Spleen (tissue), 11 donors: Measurements from ENCODE around the gene RFESD. TPM values are rescaled to one million over a fixed set of nuclear protein-coding genes. Genes with fewer than 3 reads are reported as not detected.

Source experiments
- DNase-seq: peaks from one replicate; pipeline ENCODE4 v3.0.0-alpha.2; 2020
- H3K27ac ChIP-seq, 8 donors: fragments of 200-600 bp; sonication (generic) in 7 of 8; 1 replicate in 4 of 8; 2 replicates in 4 of 8; pipeline versions ENCODE4 v1.5.0 to v1.8.0; 2016 to 2021; ENCODE audit warnings: inconsistent platforms in 4 of 8, mild to moderate bottlenecking in 4 of 8, moderate library complexity in 1 of 8
- H3K27me3 ChIP-seq, 7 donors: fragments of 200-600 bp; sonication (generic) in 6 of 7; replicated peaks in 1 of 7; 1 replicate in 4 of 7; 2 replicates in 3 of 7; pipeline versions ENCODE4 v1.5.0 to v1.8.0; 2016 to 2021; ENCODE audit warnings: inconsistent platforms in 3 of 7, mild to moderate bottlenecking in 1 of 7
- H3K36me3 ChIP-seq, 6 donors: fragments of 200-600 bp; sonication (generic) in 5 of 6; 1 replicate in 4 of 6; 2 replicates in 2 of 6; pipeline versions ENCODE4 v1.5.0 to v1.8.0; 2016 to 2021; ENCODE audit warnings: inconsistent platforms in 2 of 6
- H3K4me1 ChIP-seq, 6 donors: fragments of 200-600 bp; sonication (generic) in 5 of 6; 1 replicate in 3 of 6; 2 replicates in 3 of 6; pipeline versions ENCODE4 v1.5.0 to v1.8.0; 2016 to 2021; ENCODE audit warnings: inconsistent platforms in 3 of 6
- H3K4me3 ChIP-seq, 8 donors: fragments of 200-600 bp; sonication (generic) in 7 of 8; 1 replicate in 4 of 8; 2 replicates in 4 of 8; pipeline versions ENCODE4 v1.5.0 to v1.8.0; 2016 to 2021; ENCODE audit warnings: inconsistent platforms in 4 of 8, mild to moderate bottlenecking in 4 of 8, moderate library complexity in 2 of 8
- H3K9me3 ChIP-seq, 8 donors: fragments of 200-600 bp; sonication (generic) in 7 of 8; 1 replicate in 4 of 8; 2 replicates in 4 of 8; pipeline versions ENCODE4 v1.5.0 to v1.8.0; 2016 to 2021; ENCODE audit warnings: inconsistent platforms in 4 of 8
- POLR2A ChIP-seq, 3 donors: fragments of 450-650 bp; IDR thresholded peaks; one replicate each; pipeline ENCODE4 v1.5.1; 2017; ENCODE audit warnings: antibody characterized with exemption in 3 of 3, mild to moderate bottlenecking in 1 of 3
- POLR2AphosphoS5 ChIP-seq, 3 donors: sonication (generic); formaldehyde crosslinking; IDR thresholded peaks; one replicate each; pipeline ENCODE4 v1.5.1; 2017; ENCODE audit warnings: antibody characterized with exemption in 3 of 3
- WGBS, 5 donors: extraction: QIAGEN DNeasy Blood & Tissue Kit in 3 of 5; methylation state at CpG; one replicate each; pipeline versions ENCODE4 v1.1.5 to v1.1.7; 2013 to 2018; 5-methylcytosine and 5-hydroxymethylcytosine counted together
- intact Hi-C: fragments of 100-400 bp; cut with DNase I; formaldehyde crosslinking; loops from one replicate; pipeline ENCODE4 v1.15.0; 2023; ENCODE audit warnings: low total_unique reads
- polyA plus RNA-seq, 3 donors: library from polyadenylated mRNA; stranded (reverse); fragments of 200-250 nt; gene quantifications; one replicate each; pipeline ENCODE4 v1.2.1, GENCODE V29; 2013
- total RNA-seq, 7 donors: library from RNA; depleted of rRNA in 3 of 7; stranded (reverse); fragments of >200 nt in 3 of 7; fragmentation: NEBNext Ultra II Directional in 4 of 7; extraction: Animal tissue kit (Norgen Biotek cat#: 25700) in 4 of 7; gene quantifications; one replicate each; pipeline versions ENCODE4 v1.1.0 to v1.2.1, GENCODE V29; 2016 to 2021
- TF ChIP-seq, protein P1 (sequence below), 11 experiments: fragments of 200-600 bp in 7 of 11; fragments of 450-650 bp in 4 of 11; sonication (generic) in 4 of 11; IDR thresholded peaks in 8 of 11; conservative IDR thresholded peaks in 3 of 11; 1 replicate in 7 of 11; 2 replicates in 4 of 11; pipeline versions ENCODE4 v1.4.0 to v1.8.0; 2016 to 2021; ENCODE audit warnings: antibody characterized with exemption in 11 of 11, inconsistent platforms in 4 of 11, mild to moderate bottlenecking in 1 of 11
- donor health status: healthy with polysubstance abuse.
- donor health status: DM: no; HTN: no; CAD: no; lungs with moderate emphysema.
- donor health status: DM: no; HTN: no; CAD: no.
- donor health status: Bipolar disorder and iron deficiency.
- donor health status: healthy.
- donor health status: DM: no; HTN: no; CAD: no.
- donor health status: DM: yes; HTN: yes; CAD: no.

Gene RFESD
- total and polyA plus RNA-seq, 10 donors = 1.3 to 6.5 (median 3.5) TPM

DNA sequence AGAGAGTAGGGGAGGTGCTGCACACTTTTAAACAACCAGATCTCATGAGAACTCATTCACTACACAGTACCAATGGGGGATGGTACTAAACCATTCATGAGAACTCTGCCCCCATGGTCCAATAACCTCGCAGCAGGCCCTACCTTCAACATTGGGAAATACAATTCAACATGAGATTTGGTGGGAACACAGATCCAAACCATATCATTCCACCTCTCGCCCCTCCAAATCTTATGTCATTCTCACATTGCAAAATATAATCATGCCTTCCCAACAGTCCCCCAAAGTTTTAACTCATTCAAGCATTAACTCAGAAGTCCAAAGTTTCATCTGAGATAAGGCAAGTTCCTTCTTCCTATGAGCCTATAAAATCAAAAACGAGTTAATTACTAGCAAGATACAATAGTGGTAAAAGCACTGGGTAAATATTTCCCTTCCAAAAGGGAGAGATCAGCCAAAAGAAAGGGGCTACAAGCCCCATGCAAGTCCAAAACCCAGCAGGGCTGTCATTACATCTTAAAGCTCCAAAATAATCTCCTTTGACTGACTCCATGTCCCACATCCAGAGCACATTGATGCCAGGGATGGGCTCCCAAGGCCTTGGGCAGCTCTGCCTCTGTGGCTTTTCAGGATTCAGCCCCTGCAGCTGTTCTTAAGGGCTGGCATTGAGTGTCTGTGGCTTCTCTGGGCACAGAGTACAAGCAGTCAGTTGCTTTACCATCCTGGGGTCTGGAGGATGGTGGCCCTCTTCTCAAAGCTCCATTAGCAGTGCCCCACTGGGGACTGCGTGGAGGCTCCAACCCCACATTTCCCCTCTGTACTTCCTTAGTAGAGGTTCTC lies 18.4 kb upstream of the RFESD start:
- intact Hi-C loops = no loop called here
- WGBS, 5 donors = 80 to 94% (median 90%) methylated on average over 4 of the region's 4 CpGs
- Histone ChIP-seq H3K9me3 (no peaks in the 10 kb centered on the region), H3K4me1 (peaks cover 0 to 12% (median 6%) of the 10 kb centered on the region in 6 donors), H3K27ac (peak overlapping the region in 2 of 8 donors; percentile 18 to 32), H3K27me3 (no peaks in the 10 kb centered on the region), H3K4me3 (no peak overlapping the region), H3K36me3 (no peaks in the 10 kb centered on the region)
- TF ChIP-seq POLR2AphosphoS5 (IDR thresholded peaks at IDR 0.05) = no peak
- TF ChIP-seq, protein P1, sequence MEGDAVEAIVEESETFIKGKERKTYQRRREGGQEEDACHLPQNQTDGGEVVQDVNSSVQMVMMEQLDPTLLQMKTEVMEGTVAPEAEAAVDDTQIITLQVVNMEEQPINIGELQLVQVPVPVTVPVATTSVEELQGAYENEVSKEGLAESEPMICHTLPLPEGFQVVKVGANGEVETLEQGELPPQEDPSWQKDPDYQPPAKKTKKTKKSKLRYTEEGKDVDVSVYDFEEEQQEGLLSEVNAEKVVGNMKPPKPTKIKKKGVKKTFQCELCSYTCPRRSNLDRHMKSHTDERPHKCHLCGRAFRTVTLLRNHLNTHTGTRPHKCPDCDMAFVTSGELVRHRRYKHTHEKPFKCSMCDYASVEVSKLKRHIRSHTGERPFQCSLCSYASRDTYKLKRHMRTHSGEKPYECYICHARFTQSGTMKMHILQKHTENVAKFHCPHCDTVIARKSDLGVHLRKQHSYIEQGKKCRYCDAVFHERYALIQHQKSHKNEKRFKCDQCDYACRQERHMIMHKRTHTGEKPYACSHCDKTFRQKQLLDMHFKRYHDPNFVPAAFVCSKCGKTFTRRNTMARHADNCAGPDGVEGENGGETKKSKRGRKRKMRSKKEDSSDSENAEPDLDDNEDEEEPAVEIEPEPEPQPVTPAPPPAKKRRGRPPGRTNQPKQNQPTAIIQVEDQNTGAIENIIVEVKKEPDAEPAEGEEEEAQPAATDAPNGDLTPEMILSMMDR (IDR thresholded peaks at IDR 0.05 in 8 of 11, conservative IDR thresholded peaks at IDR 0.05 in 3 of 11) = no peak
- TF ChIP-seq POLR2A (IDR thresholded peaks at IDR 0.05) = no peak
- no peak for DNase-seq

DNA sequence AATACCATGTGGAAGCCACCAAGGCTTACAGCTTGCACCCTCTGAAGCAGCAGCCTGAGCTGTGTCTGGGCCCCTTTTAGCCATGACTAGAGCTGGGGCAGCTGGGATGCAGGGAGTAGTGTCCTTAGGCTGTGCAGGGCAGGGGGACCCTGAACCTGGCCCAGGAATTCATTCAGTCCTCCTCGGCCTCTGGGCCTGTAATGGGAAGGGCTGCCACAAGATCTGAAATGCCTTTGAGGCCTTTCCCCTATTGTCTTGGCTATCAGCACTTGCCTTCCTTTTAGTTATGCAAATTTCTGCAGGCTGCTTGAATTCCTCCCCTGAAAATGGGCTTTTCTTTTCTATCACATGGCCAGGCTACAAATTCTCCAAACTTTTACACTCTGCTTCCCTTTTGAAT lies 17.6 kb upstream of the RFESD start:
- Histone ChIP-seq H3K4me1 (peaks cover 0 to 12% (median 6%) of the 10 kb centered on the region in 6 donors), H3K36me3 (no peaks in the 10 kb centered on the region), H3K4me3 (no peak overlapping the region), H3K9me3 (no peaks in the 10 kb centered on the region), H3K27ac (peak overlapping the region in 2 of 8 donors; percentile 18 to 32), H3K27me3 (no peaks in the 10 kb centered on the region)
- DNase-seq = no peak
- intact Hi-C loops = no loop called here
- WGBS, 5 donors = 67 to 95% (median 81%) methylated on average over 1 of the region's 1 CpG
- TF ChIP-seq, protein P1 (IDR thresholded peaks at IDR 0.05 in 8 of 11, conservative IDR thresholded peaks at IDR 0.05 in 3 of 11) = no peak
- TF ChIP-seq POLR2A (IDR thresholded peaks at IDR 0.05) = no peak
- no peak for TF ChIP-seq POLR2AphosphoS5 (IDR thresholded peaks at IDR 0.05)

DNA sequence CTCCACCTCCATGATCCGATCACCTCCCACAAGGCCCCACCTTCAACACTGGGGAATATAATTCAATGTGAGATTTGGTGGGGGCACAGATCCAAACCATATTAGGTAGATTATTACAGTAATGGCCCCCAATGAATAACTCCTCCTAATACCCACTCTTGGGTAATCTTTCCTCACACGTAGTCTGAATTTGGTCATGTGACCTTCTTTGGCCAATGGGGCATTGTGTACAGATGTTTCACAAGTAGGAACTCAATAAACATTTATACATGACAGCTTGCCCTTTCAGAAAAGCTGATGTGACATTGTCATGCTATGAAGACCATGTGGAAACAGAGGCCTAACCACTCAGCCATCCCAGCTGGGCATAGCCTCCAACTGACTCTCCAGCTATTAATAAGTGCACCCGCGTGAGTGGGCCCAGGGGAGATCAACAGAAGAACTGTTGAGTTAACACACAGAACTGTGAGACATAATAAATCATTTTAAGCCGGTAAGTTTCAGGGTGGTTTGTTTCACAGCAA lies 16.1 kb upstream of the RFESD start:
- intact Hi-C loops = no loop called here
- no peaks in the 10 kb centered on the region for H3K27me3 ChIP-seq
- TF ChIP-seq, protein P1 (IDR thresholded peaks at IDR 0.05 in 8 of 11, conservative IDR thresholded peaks at IDR 0.05 in 3 of 11) = no peak
- no peak for TF ChIP-seq POLR2AphosphoS5 (IDR thresholded peaks at IDR 0.05)
- TF ChIP-seq POLR2A (IDR thresholded peaks at IDR 0.05) = no peak
- no peaks in the 10 kb centered on the region for H3K36me3 ChIP-seq
- no peak for DNase-seq
- no peak overlapping the region for H3K4me3 ChIP-seq
- WGBS, 5 donors = 76 to 86% (median 85%) methylated on average over 5 of the region's 5 CpGs
- H3K27ac ChIP-seq = no peak overlapping the region
- no peaks in the 10 kb centered on the region for H3K9me3 ChIP-seq
- peaks cover 0 to 12% (median 6%) of the 10 kb centered on the region in 6 donors for H3K4me1 ChIP-seq

DNA sequence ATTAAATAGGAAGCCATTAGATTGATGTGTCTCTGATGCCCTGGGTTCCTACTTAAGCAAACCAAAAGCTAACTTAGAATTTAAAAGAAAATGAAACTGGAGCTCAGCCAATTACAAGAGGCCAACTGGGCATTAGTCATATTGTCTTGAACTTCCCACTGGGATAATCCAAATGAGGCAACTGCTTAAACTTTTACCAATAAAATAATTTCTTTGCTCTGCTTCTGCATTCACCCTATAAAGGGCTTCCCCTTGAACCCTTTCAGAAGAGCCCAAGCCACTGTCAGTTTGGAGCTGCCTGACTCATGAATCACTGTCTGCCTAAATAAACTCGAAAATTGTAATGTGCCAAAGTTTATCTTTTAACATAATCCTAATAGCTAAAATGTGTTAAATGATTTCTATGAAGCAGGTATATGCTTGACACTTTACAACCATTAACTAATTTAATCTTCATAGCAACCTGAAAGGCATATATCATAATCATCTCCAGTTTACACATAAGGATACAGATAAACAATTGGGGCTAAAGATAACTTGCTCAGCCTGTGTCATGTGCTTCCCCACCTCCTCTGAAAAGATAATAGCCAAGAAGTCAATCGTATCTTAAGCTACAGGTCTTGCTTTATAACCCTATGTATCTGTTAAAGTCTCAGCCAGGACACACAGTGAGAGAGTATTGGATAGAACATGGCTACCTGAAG lies 15.2 kb upstream of the RFESD start:
- H3K27me3 ChIP-seq = no peaks in the 10 kb centered on the region
- H3K9me3 ChIP-seq = no peaks in the 10 kb centered on the region
- intact Hi-C loops = no loop called here
- TF ChIP-seq POLR2AphosphoS5 (IDR thresholded peaks at IDR 0.05) = no peak
- no peak for TF ChIP-seq POLR2A (IDR thresholded peaks at IDR 0.05)
- TF ChIP-seq, protein P1 (IDR thresholded peaks at IDR 0.05 in 8 of 11, conservative IDR thresholded peaks at IDR 0.05 in 3 of 11) = no peak
- no peak overlapping the region for H3K4me3 ChIP-seq
- no peaks in the 10 kb centered on the region for H3K36me3 ChIP-seq
- H3K4me1 ChIP-seq = peaks cover 0 to 12% (median 6%) of the 10 kb centered on the region in 6 donors
- WGBS, 5 donors = 80 to 90% (median 87%) methylated on average over 2 of the region's 2 CpGs
- H3K27ac ChIP-seq = peak overlapping the region in 3 of 8 donors; percentile 45 to 64 (median 55)
- no peak for DNase-seq
